Liver (tissue), 3 donors: ENCODE measurements around the gene LPAR2.

Experiments
- CTCF ChIP-seq: fragments of 150-350 bp; IDR thresholded peaks from 2 replicates; pipeline ENCODE4 v1.5.1; 2017; ENCODE audit warnings: improper control_type of control experiment, low read depth, low read length; ENCODE audit not compliant: missing input control
- EGR1 ChIP-seq, 2 donors: IDR thresholded peaks; 2 replicates each; pipeline ENCODE4 v1.6.1; 2016 to 2018; ENCODE audit warnings: antibody characterized with exemption in 2 of 2, low read depth in 2 of 2
- RAD21 ChIP-seq, 2 donors: IDR thresholded peaks; 2 replicates each; pipeline ENCODE4 v1.6.1; 2016; ENCODE audit warnings: antibody characterized with exemption in 2 of 2, mild to moderate bottlenecking in 2 of 2
- TF ChIP-seq, protein P1 (sequence below): IDR thresholded peaks from 2 replicates; pipeline ENCODE4 v1.6.1; 2016; ENCODE audit warnings: antibody characterized with exemption
- donor health status: healthy.
- donor health status: healthy.

- TF ChIP-seq RAD21 (IDR thresholded peaks at IDR 0.05): no peak
- TF ChIP-seq CTCF: no peak
- no peak for TF ChIP-seq EGR1 (IDR thresholded peaks at IDR 0.05; ENCODE audit: low read depth in 2 of 2)
- TF ChIP-seq, protein P1, sequence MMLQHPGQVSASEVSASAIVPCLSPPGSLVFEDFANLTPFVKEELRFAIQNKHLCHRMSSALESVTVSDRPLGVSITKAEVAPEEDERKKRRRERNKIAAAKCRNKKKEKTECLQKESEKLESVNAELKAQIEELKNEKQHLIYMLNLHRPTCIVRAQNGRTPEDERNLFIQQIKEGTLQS: no peak
These were observed 49.6 kb upstream of the LPAR2 start for GRCh38 chr19:19677579-19677978.
